ACC112 (cell line): Measurements from ENCODE around the gene MYH11.
"Not testable (repeated sequence)": the region's sequence is repeated elsewhere in the genome, so short reads cannot be mapped to it uniquely, and the experiment has no call there.

Source experiments
- H2AFZ ChIP-seq: fragments of 200-600 bp; sonication (generic); one replicate; pipeline ENCODE4 v1.6.0; 2017; ENCODE audit warnings: antibody characterized with exemption, low read length; ENCODE audit not compliant: unreplicated experiment
- H3K27ac ChIP-seq: fragments of 200-600 bp; sonication (generic); 2 replicates; pipeline ENCODE4 v1.5.1; 2014; ENCODE audit warnings: low read depth, mild to moderate bottlenecking, antibody characterized with exemption, low read length, moderate library complexity
- H3K27me3 ChIP-seq: fragments of 200-600 bp; sonication (generic); 2 replicates; pipeline ENCODE4 v1.6.1; 2014; ENCODE audit warnings: mild to moderate bottlenecking, antibody characterized with exemption, low read length, moderate library complexity, mixed read lengths; ENCODE audit not compliant: insufficient read depth
- H3K36me3 ChIP-seq: fragments of 200-600 bp; sonication (generic); 2 replicates; pipeline ENCODE4 v1.6.1; 2016; ENCODE audit warnings: mild to moderate bottlenecking, antibody characterized with exemption, low read length, moderate library complexity, mixed read lengths; ENCODE audit not compliant: insufficient read depth
- H3K4me1 ChIP-seq: fragments of 200-600 bp; sonication (generic); one replicate; pipeline ENCODE4 v1.6.1; 2016; ENCODE audit warnings: low read length, mixed read lengths; ENCODE audit not compliant: insufficient read depth, unreplicated experiment, control insufficient read depth
- H3K4me3 ChIP-seq: fragments of 200-600 bp; sonication (generic); 2 replicates; pipeline ENCODE4 v1.5.1; 2014; ENCODE audit warnings: mild to moderate bottlenecking, low read depth, low read length
- H3K79me2 ChIP-seq: fragments of 200-600 bp; sonication (generic); one replicate; pipeline ENCODE4 v1.6.0; 2016; ENCODE audit warnings: low read length; ENCODE audit not compliant: control insufficient read depth, unreplicated experiment, insufficient read depth

The MYH11 gene

GRCh38 chr16:15676506-15676905 lies 180.3 kb downstream of the MYH11 start:
- no peak overlapping the region for H2AFZ ChIP-seq
- no peak overlapping the region for H3K4me3 ChIP-seq
- H3K36me3 ChIP-seq = peaks cover 9% of the 10 kb centered on the region; the same call in 1 of the 2 replicates
- H3K27ac ChIP-seq = no peak overlapping the region
- H3K79me2 ChIP-seq = peaks cover 5% of the 10 kb centered on the region
- no peaks in the 10 kb centered on the region for H3K27me3 ChIP-seq
- peaks cover 21% of the 10 kb centered on the region for H3K4me1 ChIP-seq

GRCh38 chr16:15674571-15674970 lies 182.3 kb downstream of the MYH11 start:
- Histone ChIP-seq H3K27ac (no peak overlapping the region), H3K4me3 (no peak overlapping the region), H2AFZ (no peak overlapping the region), H3K27me3 (no peaks in the 10 kb centered on the region), H3K4me1 (peaks cover 22% of the 10 kb centered on the region), H3K36me3 (peaks cover 9% of the 10 kb centered on the region; the same call in 1 of the 2 replicates), H3K79me2 (peaks cover 5% of the 10 kb centered on the region)

GRCh38 chr16:15672514-15673167 lies 184.2 kb downstream of the MYH11 start:
- Histone ChIP-seq H2AFZ (peak overlapping the region; percentile 10), H3K4me3 (peak overlapping the region; percentile 34; the same call in 1 of the 2 replicates), H3K27me3 (no peaks in the 10 kb centered on the region), H3K4me1 (peaks cover 23% of the 10 kb centered on the region), H3K36me3 (0 out of 2 replicates have a peak, but pooled peaks cover under 1% of the 10 kb centered on the region), H3K79me2 (peaks cover 5% of the 10 kb centered on the region), H3K27ac (peak overlapping the region; percentile 90)

- not testable (repeated sequence) for H3K79me2 ChIP-seq
Observed at GRCh38 chr16:15672127-15672513, 184.7 kb downstream of the MYH11 start.

GRCh38 chr16:15671530-15672117 lies 185.2 kb downstream of the MYH11 start:
- 0 out of 2 replicates have a peak, but pooled peaks cover 2% of the 10 kb centered on the region for H3K36me3 ChIP-seq

More at GRCh38 chr16:15672127-15672513, 184.7 kb downstream of the MYH11 start:
- H3K27me3 ChIP-seq, H2AFZ ChIP-seq, H3K36me3 ChIP-seq: not testable (repeated sequence)
- Histone ChIP-seq H3K4me3 (peak overlapping the region; percentile 2; the same call in 1 of the 2 replicates), H3K4me1 (peaks cover 23% of the 10 kb centered on the region), H3K27ac (peak overlapping the region; percentile 90)

GRCh38 chr16:15667091-15667742 lies 189.6 kb downstream of the MYH11 start:
- Histone ChIP-seq H3K27ac (no peak overlapping the region), H2AFZ (no peak overlapping the region), H3K79me2 (no peaks in the 10 kb centered on the region), H3K4me1 (peaks cover 12% of the 10 kb centered on the region), H3K27me3 (no peaks in the 10 kb centered on the region), H3K36me3 (peaks cover 2% of the 10 kb centered on the region; the same call in 1 of the 2 replicates), H3K4me3 (no peak overlapping the region)

More at GRCh38 chr16:15671530-15672117, 185.2 kb downstream of the MYH11 start:
- no peak overlapping the region for H3K4me3 ChIP-seq
- H3K27ac ChIP-seq = peak overlapping the region; percentile 90
- no peaks in the 10 kb centered on the region for H3K27me3 ChIP-seq
- peaks cover 5% of the 10 kb centered on the region for H3K79me2 ChIP-seq
- H3K4me1 ChIP-seq = peaks cover 23% of the 10 kb centered on the region
- no peak overlapping the region for H2AFZ ChIP-seq

- no peaks in the 10 kb centered on the region for H3K27me3 ChIP-seq
- peaks cover 17% of the 10 kb centered on the region for H3K79me2 ChIP-seq
- peaks cover 12% of the 10 kb centered on the region for H3K4me1 ChIP-seq
- H2AFZ ChIP-seq = no peak overlapping the region
- no peak overlapping the region for H3K27ac ChIP-seq
- H3K36me3 ChIP-seq = peaks cover 2% of the 10 kb centered on the region; the same call in 1 of the 2 replicates
- no peak overlapping the region for H3K4me3 ChIP-seq
Observed at GRCh38 chr16:15665107-15665506, 191.7 kb downstream of the MYH11 start.

GRCh38 chr16:15660203-15660601 lies 196.6 kb downstream of the MYH11 start:
- H3K27ac ChIP-seq = no peak overlapping the region

GRCh38 chr16:15658556-15658955 lies 198.3 kb downstream of the MYH11 start:
- Histone ChIP-seq H2AFZ (no peak overlapping the region), H3K36me3 (no peaks in the 10 kb centered on the region; the same call in 1 of the 2 replicates), H3K27ac (no peak overlapping the region), H3K79me2 (peaks cover 67% of the 10 kb centered on the region), H3K27me3 (no peaks in the 10 kb centered on the region), H3K4me1 (peaks cover 12% of the 10 kb centered on the region), H3K4me3 (no peak overlapping the region)

More at GRCh38 chr16:15660203-15660601, 196.6 kb downstream of the MYH11 start:
- Histone ChIP-seq H3K4me1 (peaks cover 7% of the 10 kb centered on the region), H3K79me2 (peaks cover 52% of the 10 kb centered on the region), H3K4me3 (no peak overlapping the region), H3K36me3 (no peaks in the 10 kb centered on the region; the same call in none of the 2 replicates), H3K27me3 (no peaks in the 10 kb centered on the region), H2AFZ (no peak overlapping the region)

- Histone ChIP-seq H3K27ac (no peak overlapping the region), H3K36me3 (no peaks in the 10 kb centered on the region; the same call in 1 of the 2 replicates), H3K79me2 (peaks cover 71% of the 10 kb centered on the region), H3K4me3 (no peak overlapping the region), H2AFZ (no peak overlapping the region), H3K27me3 (no peaks in the 10 kb centered on the region), H3K4me1 (peaks cover 16% of the 10 kb centered on the region)
Observed at GRCh38 chr16:15658149-15658548, 198.7 kb downstream of the MYH11 start.
